OCI-LY1 (cell line): ENCODE measurements around the gene PIP4K2B.

Source experiments
- H2AFZ ChIP-seq: fragments of 200-600 bp; sonication (generic), shearing (Covaris generic); 2 replicates; pipeline ENCODE4 v1.6.0; 2014; ENCODE audit warnings: antibody characterized with exemption, mild to moderate bottlenecking, low read length
- H3F3A ChIP-seq: fragments of 200-600 bp; sonication (generic), shearing (Covaris generic); 2 replicates; pipeline ENCODE4 v1.6.0; 2014; ENCODE audit warnings: mild to moderate bottlenecking, antibody characterized with exemption, low read length, moderate library complexity; ENCODE audit not compliant: insufficient read depth
- H3K27ac ChIP-seq: fragments of 200-600 bp; sonication (generic); 2 replicates; pipeline ENCODE4 v1.5.1; 2014; ENCODE audit warnings: low read length, mixed run types, mild to moderate bottlenecking, low read depth; ENCODE audit not compliant: poor library complexity, severe bottlenecking
- H3K27me3 ChIP-seq: fragments of 200-600 bp; sonication (generic); 2 replicates; pipeline ENCODE4 v1.6.0; 2014; ENCODE audit warnings: antibody characterized with exemption, mild to moderate bottlenecking, low read length, moderate library complexity; ENCODE audit not compliant: insufficient read depth
- H3K36me3 ChIP-seq: fragments of 200-600 bp; sonication (generic); 2 replicates; pipeline ENCODE4 v1.6.1; 2014; ENCODE audit warnings: mild to moderate bottlenecking, antibody characterized with exemption, low read length, moderate library complexity, mixed read lengths; ENCODE audit not compliant: insufficient read depth
- H3K4me1 ChIP-seq: fragments of 200-600 bp; sonication (generic); 2 replicates; pipeline ENCODE4 v1.5.1; 2014; ENCODE audit warnings: mild to moderate bottlenecking, low read length, moderate library complexity; ENCODE audit not compliant: insufficient read depth, severe bottlenecking
- H3K4me2 ChIP-seq: fragments of 200-600 bp; sonication (generic), shearing (Covaris generic); 2 replicates; pipeline ENCODE4 v1.6.1; 2014; ENCODE audit warnings: low read length
- H3K4me3 ChIP-seq: fragments of 200-600 bp; sonication (generic); 2 replicates; pipeline ENCODE4 v1.5.1; 2014; ENCODE audit warnings: low read length, low read depth, mild to moderate bottlenecking, mixed read lengths; ENCODE audit not compliant: poor library complexity, severe bottlenecking
- H3K79me2 ChIP-seq: fragments of 200-600 bp; shearing (Covaris generic); 2 replicates; pipeline ENCODE4 v1.6.1; 2016; ENCODE audit warnings: mixed run types, low read length, mixed read lengths; ENCODE audit not compliant: insufficient read depth
- H3K9ac ChIP-seq: fragments of 200-600 bp; sonication (generic), shearing (Covaris generic); 2 replicates; pipeline ENCODE4 v1.6.1; 2014; ENCODE audit warnings: mild to moderate bottlenecking, low read length, mixed read lengths
- H3K9me2 ChIP-seq: fragments of 200-600 bp; sonication (generic), shearing (Covaris generic); 2 replicates; pipeline ENCODE4 v1.6.1; 2014; ENCODE audit warnings: low read depth, mild to moderate bottlenecking, low read length, mixed read lengths
- H3K9me3 ChIP-seq: fragments of 200-600 bp; shearing (Covaris generic); 2 replicates; pipeline ENCODE4 v1.6.1; 2014; ENCODE audit warnings: low read length, mixed read lengths
- H4K20me1 ChIP-seq: fragments of 200-600 bp; sonication (generic), shearing (Covaris generic); 2 replicates; pipeline ENCODE4 v1.6.0; 2016; ENCODE audit warnings: mild to moderate bottlenecking, low read length; ENCODE audit not compliant: insufficient read depth
- CTCF ChIP-seq: fragments of 200-600 bp; sonication (generic), shearing (Covaris generic); IDR thresholded peaks from 2 replicates; pipeline ENCODE4 v1.5.1; 2017; ENCODE audit warnings: mild to moderate bottlenecking, antibody characterized with exemption, low read length, moderate library complexity, mixed read lengths
- EZH2 ChIP-seq: fragments of 200-600 bp; sonication (generic), shearing (Covaris generic); IDR thresholded peaks from 2 replicates; pipeline ENCODE4 v1.8.0; 2017; ENCODE audit warnings: borderline replicate concordance, mixed run types, mild to moderate bottlenecking, antibody characterized with exemption, low read length, moderate library complexity, mixed read lengths

PIP4K2B gene

GRCh38 chr17:38724337-38724988, 74.9 kb downstream of the PIP4K2B start:
- no peak overlapping the region for H3K4me3 ChIP-seq
- TF ChIP-seq CTCF (no peak), EZH2 (no peak)
- peaks cover 44% of the 10 kb centered on the region for H3K36me3 ChIP-seq

GRCh38 chr17:38721802-38722201, 77.6 kb downstream of the PIP4K2B start:
- peaks cover 7% of the 10 kb centered on the region for H3K4me1 ChIP-seq
- H3K9me2 ChIP-seq = no peaks in the 10 kb centered on the region
- no peaks in the 10 kb centered on the region for H4K20me1 ChIP-seq
- no peaks in the 10 kb centered on the region for H3K79me2 ChIP-seq
- peaks cover 68% of the 10 kb centered on the region for H3K36me3 ChIP-seq
- H3K9ac ChIP-seq = no peak overlapping the region
- H3K27me3 ChIP-seq = no peaks in the 10 kb centered on the region
- H3F3A ChIP-seq = no peaks in the 10 kb centered on the region
- H3K4me2 ChIP-seq = no peak overlapping the region
- H3K27ac ChIP-seq = no peak overlapping the region
- TF ChIP-seq CTCF (no peak), EZH2 (no peak)
- no peaks in the 10 kb centered on the region for H3K9me3 ChIP-seq
- H3K4me3 ChIP-seq = no peak overlapping the region
- H2AFZ ChIP-seq = no peak overlapping the region

More at GRCh38 chr17:38724337-38724988, 74.9 kb downstream of the PIP4K2B start:
- no peaks in the 10 kb centered on the region for H3K9me3 ChIP-seq
- no peak overlapping the region for H3K4me2 ChIP-seq
- H2AFZ ChIP-seq = no peak overlapping the region
- no peak overlapping the region for H3K9ac ChIP-seq
- H3K79me2 ChIP-seq = no peaks in the 10 kb centered on the region
- no peak overlapping the region for H3K27ac ChIP-seq
- no peaks in the 10 kb centered on the region for H3K27me3 ChIP-seq
- no peaks in the 10 kb centered on the region for H3K9me2 ChIP-seq
- no peaks in the 10 kb centered on the region for H4K20me1 ChIP-seq
- H3K4me1 ChIP-seq = peaks cover 18% of the 10 kb centered on the region
- H3F3A ChIP-seq = no peaks in the 10 kb centered on the region

- peaks cover 7% of the 10 kb centered on the region for H3K4me1 ChIP-seq
- TF ChIP-seq EZH2 (no peak), CTCF (no peak)
- no peaks in the 10 kb centered on the region for H3K79me2 ChIP-seq
- H3K4me2 ChIP-seq = no peak overlapping the region
- H3K4me3 ChIP-seq = no peak overlapping the region
- H3K9me3 ChIP-seq = no peaks in the 10 kb centered on the region
- no peaks in the 10 kb centered on the region for H3K9me2 ChIP-seq
- no peaks in the 10 kb centered on the region for H3K27me3 ChIP-seq
- H4K20me1 ChIP-seq = no peaks in the 10 kb centered on the region
- no peak overlapping the region for H3K27ac ChIP-seq
- peaks cover 77% of the 10 kb centered on the region for H3K36me3 ChIP-seq
- H2AFZ ChIP-seq = no peak overlapping the region
- no peaks in the 10 kb centered on the region for H3F3A ChIP-seq
- H3K9ac ChIP-seq = no peak overlapping the region
Measured at GRCh38 chr17:38720941-38721340, 78.4 kb downstream of the PIP4K2B start.
